ENCODE results near the gene CLVS2. TPM values are rescaled to one million over a fixed set of nuclear protein-coding genes. Genes with fewer than 3 reads are reported as not detected.

CLVS2 gene
- total RNA-seq, 1 donor from 2014 or later, result not detected

DNA sequence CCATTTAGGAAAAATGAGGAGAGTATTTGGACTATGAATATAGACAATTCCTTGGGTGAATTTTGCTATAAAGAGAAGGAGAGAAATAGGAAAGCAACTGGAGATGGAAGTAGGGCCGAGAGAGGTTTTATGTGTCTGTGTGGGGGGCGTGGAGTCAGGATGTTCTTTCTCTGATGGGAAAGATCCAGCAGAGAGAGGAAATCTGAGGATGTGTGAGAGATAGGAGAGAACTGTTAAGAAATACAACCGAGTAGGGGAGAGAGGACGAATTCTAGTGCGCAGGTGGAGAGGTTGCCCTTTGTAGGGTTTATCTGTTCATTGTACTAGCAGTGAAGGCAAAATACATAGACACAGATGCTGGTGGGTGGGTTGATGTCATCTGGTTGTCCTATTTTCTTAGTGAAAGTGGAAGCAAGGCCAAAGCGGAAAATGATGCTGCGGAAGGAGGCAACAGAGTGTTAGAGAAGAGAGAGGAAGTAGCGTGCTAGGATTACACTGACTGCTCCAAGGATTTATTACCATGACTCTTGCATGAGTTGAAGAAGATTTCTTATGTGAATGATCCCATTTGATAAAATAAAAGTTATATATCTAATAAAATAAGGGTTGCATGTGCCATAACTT lies 57.7 kb downstream of the CLVS2 start:
- no peak overlapping the region for H3K27ac Mint-ChIP-seq

GRCh38 chr6:123055256-123055655 lies 59.2 kb downstream of the CLVS2 start:
- H3K9me3 Mint-ChIP-seq, result no peaks in the 10 kb centered on the region
- no peak overlapping the region for H3K27ac Mint-ChIP-seq
- no peaks in the 10 kb centered on the region for H3K36me3 Mint-ChIP-seq (ENCODE audit: low read depth)
- intact Hi-C loops (cut with micrococcal nuclease), result no loop called here
- no peak overlapping the region for H3K4me3 Mint-ChIP-seq
- no peaks in the 10 kb centered on the region for H3K27me3 Mint-ChIP-seq
- DNase-seq, result no peak
- no peaks in the 10 kb centered on the region for H3K4me1 Mint-ChIP-seq

More for the DNA sequence above, 57.7 kb downstream of the CLVS2 start:
- no peak overlapping the region for H3K4me3 Mint-ChIP-seq
- H3K9me3 Mint-ChIP-seq, result no peaks in the 10 kb centered on the region
- H3K4me1 Mint-ChIP-seq, result no peaks in the 10 kb centered on the region
- no peaks in the 10 kb centered on the region for H3K36me3 Mint-ChIP-seq (ENCODE audit: low read depth)
- H3K27me3 Mint-ChIP-seq, result no peaks in the 10 kb centered on the region
- intact Hi-C loops (cut with micrococcal nuclease), result no loop called here
- no peak for DNase-seq

DNA sequence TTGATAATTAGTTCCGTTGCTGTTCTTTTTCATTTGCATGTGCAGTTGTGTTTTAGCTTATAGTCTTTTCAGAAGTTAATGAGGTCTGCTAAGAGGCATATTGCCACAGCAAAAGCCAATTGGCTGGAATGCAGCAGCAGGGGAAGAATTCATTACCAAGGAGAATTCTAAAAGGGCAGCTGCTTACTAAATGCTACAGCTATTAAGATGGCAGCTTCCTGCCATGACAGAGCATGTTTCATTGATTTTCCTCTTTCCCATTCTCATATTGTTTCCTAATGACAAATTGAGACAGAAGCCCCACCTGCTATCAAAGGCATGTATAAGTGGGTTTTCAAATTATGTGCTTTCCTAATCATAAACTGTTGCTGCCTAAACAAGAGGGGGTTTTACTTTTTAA lies 66.6 kb downstream of the CLVS2 start:
- intact Hi-C loops (cut with micrococcal nuclease), result no loop called here
- DNase-seq, result no peak
- Mint-ChIP-seq H3K27me3 (no peaks in the 10 kb centered on the region), H3K9me3 (peaks cover 6% of the 10 kb centered on the region), H3K36me3 (ENCODE audit: low read depth) (no peaks in the 10 kb centered on the region), H3K27ac (no peak overlapping the region), H3K4me1 (peaks cover 9% of the 10 kb centered on the region), H3K4me3 (no peak overlapping the region)

DNA sequence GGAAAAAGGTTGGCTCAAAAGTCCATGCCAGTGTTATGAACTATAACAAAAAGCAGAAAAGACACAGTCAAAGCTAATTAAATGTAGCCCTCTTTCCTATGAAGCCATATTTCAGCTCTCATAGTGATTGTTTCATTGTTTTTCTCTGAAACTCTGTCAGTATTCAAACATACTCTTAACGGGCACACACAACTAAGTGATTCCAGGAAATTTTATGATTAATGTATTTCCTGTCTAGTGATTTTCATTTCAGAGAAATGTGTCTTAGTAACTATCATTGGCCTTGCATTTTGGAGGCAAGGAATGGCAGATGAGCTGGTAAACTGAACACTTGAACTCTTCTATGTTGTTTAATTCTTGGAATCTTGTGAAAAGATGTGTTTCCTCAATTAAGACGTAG lies 68.0 kb downstream of the CLVS2 start:
- Mint-ChIP-seq H3K4me1 (peaks cover 9% of the 10 kb centered on the region), H3K36me3 (ENCODE audit: low read depth) (no peaks in the 10 kb centered on the region), H3K9me3 (peaks cover 6% of the 10 kb centered on the region), H3K27me3 (no peaks in the 10 kb centered on the region), H3K27ac (no peak overlapping the region), H3K4me3 (no peak overlapping the region)
- intact Hi-C loops (cut with micrococcal nuclease), result no loop called here
- DNase-seq, result no peak

DNA sequence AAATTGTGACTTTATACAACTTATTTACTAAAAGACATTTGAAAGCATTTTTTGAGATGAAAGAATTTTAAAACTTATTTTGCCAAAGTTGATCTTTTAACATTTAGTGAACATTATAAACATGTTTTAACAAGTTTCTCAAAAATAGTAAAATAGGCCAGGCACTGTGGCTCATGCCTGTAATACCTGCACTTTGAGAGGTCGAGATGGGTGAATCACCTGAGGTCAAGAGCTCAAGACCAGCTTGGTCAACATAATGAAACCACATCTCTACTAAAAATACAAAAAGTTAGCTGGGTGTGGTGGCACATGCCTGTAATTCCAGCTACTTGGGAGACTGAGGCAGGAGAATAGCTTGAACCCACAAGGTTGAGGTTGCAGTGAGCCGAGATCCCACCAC lies 78.6 kb downstream of the CLVS2 start:
- H3K4me1 Mint-ChIP-seq, result no peaks in the 10 kb centered on the region
- H3K36me3 Mint-ChIP-seq (ENCODE audit: low read depth), result no peaks in the 10 kb centered on the region
- no peak overlapping the region for H3K4me3 Mint-ChIP-seq
- H3K27me3 Mint-ChIP-seq, result no peaks in the 10 kb centered on the region
- H3K9me3 Mint-ChIP-seq, result no peaks in the 10 kb centered on the region
- intact Hi-C loops (cut with micrococcal nuclease), result no loop called here
- H3K27ac Mint-ChIP-seq, result no peak overlapping the region
- no peak for DNase-seq

GRCh38 chr6:123085403-123085802 lies 89.4 kb downstream of the CLVS2 start:
- no peaks in the 10 kb centered on the region for H3K4me1 Mint-ChIP-seq
- intact Hi-C loops (cut with micrococcal nuclease), result no loop called here
- no peak overlapping the region for H3K27ac Mint-ChIP-seq
- DNase-seq, result no peak
- no peaks in the 10 kb centered on the region for H3K27me3 Mint-ChIP-seq
- H3K36me3 Mint-ChIP-seq (ENCODE audit: low read depth), result no peaks in the 10 kb centered on the region
- no peaks in the 10 kb centered on the region for H3K9me3 Mint-ChIP-seq
- H3K4me3 Mint-ChIP-seq, result no peak overlapping the region

- DNase-seq, result no peak
- Mint-ChIP-seq H3K4me1 (no peaks in the 10 kb centered on the region), H3K36me3 (ENCODE audit: low read depth) (no peaks in the 10 kb centered on the region), H3K9me3 (no peaks in the 10 kb centered on the region), H3K27me3 (no peaks in the 10 kb centered on the region), H3K27ac (no peak overlapping the region), H3K4me3 (no peak overlapping the region)
- intact Hi-C loops (cut with micrococcal nuclease), result no loop called here
Measured at GRCh38 chr6:123089226-123089625, 93.2 kb downstream of the CLVS2 start.

- Mint-ChIP-seq H3K27me3 (no peaks in the 10 kb centered on the region), H3K9me3 (no peaks in the 10 kb centered on the region), H3K4me1 (no peaks in the 10 kb centered on the region), H3K4me3 (no peak overlapping the region), H3K27ac (no peak overlapping the region), H3K36me3 (ENCODE audit: low read depth) (no peaks in the 10 kb centered on the region)
- DNase-seq, result no peak
- intact Hi-C loops (cut with micrococcal nuclease), result no loop called here
Measured at GRCh38 chr6:123091091-123091895, 95.3 kb downstream of the CLVS2 start.

DNA sequence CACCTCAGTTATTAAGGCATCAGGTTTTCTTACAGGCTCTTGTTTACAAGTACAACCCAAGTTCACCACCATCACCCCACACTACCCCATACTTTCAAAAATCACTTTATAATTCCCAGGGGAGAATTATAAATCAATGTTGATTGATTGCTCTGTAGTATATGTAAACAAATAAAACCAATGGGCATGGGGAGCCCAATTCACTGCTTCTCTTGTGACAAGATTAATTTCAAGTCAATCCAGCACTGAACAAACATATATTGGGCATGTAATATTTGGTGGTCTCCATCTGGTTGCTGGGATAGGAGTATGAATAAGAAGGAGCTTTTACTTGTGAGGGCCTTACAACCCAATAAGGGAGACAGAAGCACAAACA lies 95.8 kb downstream of the CLVS2 start:
- Mint-ChIP-seq H3K4me3 (no peak overlapping the region), H3K27me3 (no peaks in the 10 kb centered on the region), H3K4me1 (no peaks in the 10 kb centered on the region), H3K27ac (no peak overlapping the region), H3K9me3 (no peaks in the 10 kb centered on the region), H3K36me3 (ENCODE audit: low read depth) (no peaks in the 10 kb centered on the region)
- no peak for DNase-seq
- intact Hi-C loops (cut with micrococcal nuclease), result no loop called here

DNA sequence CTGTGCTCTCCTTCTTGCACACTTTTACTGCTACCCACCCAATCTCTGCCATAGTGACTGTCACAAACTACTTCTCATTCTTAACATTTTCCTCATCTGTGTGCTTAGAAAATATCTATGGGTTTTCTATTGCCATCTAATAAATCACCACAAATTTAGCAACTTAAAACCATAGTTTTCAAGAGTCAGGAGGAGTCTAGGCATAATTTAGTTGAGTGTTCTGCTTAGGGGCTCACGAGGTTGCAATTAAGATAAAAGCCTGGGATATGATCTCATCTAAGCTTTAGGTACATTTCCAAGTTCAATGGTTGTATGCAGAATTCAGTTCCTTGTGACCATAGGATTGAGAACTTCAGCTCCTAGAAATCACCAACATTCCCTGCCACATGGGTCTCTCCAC lies 98.8 kb downstream of the CLVS2 start:
- Mint-ChIP-seq H3K4me3 (no peak overlapping the region), H3K27me3 (no peaks in the 10 kb centered on the region), H3K9me3 (no peaks in the 10 kb centered on the region), H3K4me1 (no peaks in the 10 kb centered on the region), H3K36me3 (ENCODE audit: low read depth) (no peaks in the 10 kb centered on the region), H3K27ac (no peak overlapping the region)
- DNase-seq, result no peak
- intact Hi-C loops (cut with micrococcal nuclease), result no loop called here

- intact Hi-C loops (cut with micrococcal nuclease), result no loop called here
- peaks cover 6% of the 10 kb centered on the region for H3K9me3 Mint-ChIP-seq
- H3K4me1 Mint-ChIP-seq, result no peaks in the 10 kb centered on the region
- no peak overlapping the region for H3K27ac Mint-ChIP-seq
- H3K36me3 Mint-ChIP-seq (ENCODE audit: low read depth), result no peaks in the 10 kb centered on the region
- DNase-seq, result no peak
- no peaks in the 10 kb centered on the region for H3K27me3 Mint-ChIP-seq
- H3K4me3 Mint-ChIP-seq, result no peak overlapping the region
Measured at GRCh38 chr6:123105561-123105960, 109.5 kb downstream of the CLVS2 start.

GRCh38 chr6:123116370-123116769 lies 120.3 kb downstream of the CLVS2 start:
- H3K27ac Mint-ChIP-seq, result no peak overlapping the region
- intact Hi-C loops (cut with micrococcal nuclease), result no loop called here
- no peaks in the 10 kb centered on the region for H3K9me3 Mint-ChIP-seq
- DNase-seq, result no peak
- H3K4me1 Mint-ChIP-seq, result no peaks in the 10 kb centered on the region
- no peaks in the 10 kb centered on the region for H3K27me3 Mint-ChIP-seq
- no peak overlapping the region for H3K4me3 Mint-ChIP-seq
- H3K36me3 Mint-ChIP-seq (ENCODE audit: low read depth), result no peaks in the 10 kb centered on the region

DNA sequence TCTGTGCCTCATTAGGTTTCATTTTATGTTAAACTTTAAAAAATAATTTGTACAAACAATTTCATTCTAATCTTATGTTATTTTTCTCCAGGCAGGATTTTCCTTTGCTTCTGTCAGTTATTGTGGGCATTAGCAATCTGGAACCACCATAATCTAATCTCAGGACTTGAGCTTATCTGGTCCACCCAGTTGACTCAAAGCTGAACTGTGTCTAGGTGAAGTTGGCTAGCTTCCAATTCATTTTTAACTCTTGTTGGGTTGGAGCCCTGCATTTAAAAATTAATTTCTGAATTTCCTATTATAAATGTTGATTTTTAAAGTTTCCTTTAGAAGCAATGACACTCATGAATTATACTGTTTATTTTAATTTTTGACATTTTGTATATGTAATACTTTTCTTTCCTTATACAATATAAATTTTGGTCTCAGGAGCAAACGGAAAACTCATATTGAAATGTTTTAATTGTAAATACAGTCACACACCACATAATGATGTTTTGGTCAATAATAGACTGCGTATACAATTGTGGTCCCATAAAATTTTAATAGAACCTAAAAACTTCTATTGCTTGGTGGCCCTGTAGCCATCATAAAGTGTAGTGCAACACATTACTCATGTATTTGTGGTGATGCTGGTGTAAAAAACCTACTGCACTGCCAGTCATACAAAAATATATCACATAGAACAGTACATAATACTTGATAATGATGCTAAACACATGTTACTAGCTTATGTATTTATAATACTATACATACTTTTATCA lies 121.3 kb downstream of the CLVS2 start:
- H3K4me1 Mint-ChIP-seq, result no peaks in the 10 kb centered on the region
- no peak for DNase-seq
- no peaks in the 10 kb centered on the region for H3K27me3 Mint-ChIP-seq
- no peaks in the 10 kb centered on the region for H3K9me3 Mint-ChIP-seq
- no peaks in the 10 kb centered on the region for H3K36me3 Mint-ChIP-seq (ENCODE audit: low read depth)
- intact Hi-C loops (cut with micrococcal nuclease), result no loop called here
- H3K4me3 Mint-ChIP-seq, result no peak overlapping the region
- H3K27ac Mint-ChIP-seq, result no peak overlapping the region

- DNase-seq, result no peak
- Mint-ChIP-seq H3K27ac (no peak overlapping the region), H3K4me3 (no peak overlapping the region), H3K9me3 (no peaks in the 10 kb centered on the region), H3K27me3 (no peaks in the 10 kb centered on the region), H3K36me3 (ENCODE audit: low read depth) (no peaks in the 10 kb centered on the region), H3K4me1 (no peaks in the 10 kb centered on the region)
- intact Hi-C loops (cut with micrococcal nuclease), result no loop called here
Measured at GRCh38 chr6:123118811-123119210, 122.8 kb downstream of the CLVS2 start.

Measured in activated CD4-positive, alpha-beta T cell treated with anti-CD3 and anti-CD28 coated beads, Interleukin-2, amount 10 ng/mL, durations not matched to agents 24 days and 14 days (primary cell).